GM21390 (cell line): ENCODE data around the gene SLC6A3.
"Not testable (repeated sequence)": the region's sequence is repeated elsewhere in the genome, so short reads cannot be mapped to it uniquely, and the experiment has no call there.

ENCODE experiments used
- ATAC-seq: cut with Tn5 transposase; IDR thresholded peaks from one replicate; pipeline ENCODE4 v1.9.1; 2021; ENCODE audit not compliant: unreplicated experiment

The SLC6A3 gene

DNA sequence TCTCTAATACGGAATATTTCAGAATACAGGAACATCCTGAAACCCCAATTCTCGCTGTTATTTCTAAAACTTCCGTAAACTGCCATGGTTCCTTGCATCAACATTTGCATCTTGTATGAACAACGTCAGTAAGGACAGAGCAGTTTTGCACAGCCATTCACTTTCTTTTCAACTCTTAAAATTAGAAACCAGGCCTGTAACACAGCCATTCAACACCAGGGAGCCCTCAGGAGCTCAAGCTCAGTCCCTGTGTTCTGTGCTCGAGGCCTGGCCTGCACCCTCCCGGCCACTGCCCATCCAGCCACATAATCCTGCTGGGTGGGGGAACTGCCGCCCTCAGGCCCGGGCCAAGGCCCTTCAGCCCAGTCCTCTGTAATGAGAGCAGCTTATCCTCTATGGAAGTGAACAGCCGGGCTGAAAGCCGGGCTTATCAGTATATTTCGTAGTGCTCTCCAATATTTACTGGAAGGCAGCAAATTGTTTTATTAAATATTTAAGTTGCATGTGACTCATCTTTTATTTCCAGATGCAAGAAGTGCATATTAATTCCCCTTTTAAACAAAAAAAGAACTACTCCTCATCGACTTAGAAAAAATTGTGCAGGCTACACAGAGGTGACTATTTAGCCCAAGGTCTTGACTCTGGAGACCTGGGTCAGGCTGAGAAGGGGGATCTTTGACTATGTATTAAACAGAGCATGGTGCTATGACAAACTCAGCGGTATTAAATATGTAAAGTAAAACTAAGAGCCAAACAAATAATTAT, 33.2 kb upstream of the SLC6A3 start:
- ATAC-seq, result no peak

DNA sequence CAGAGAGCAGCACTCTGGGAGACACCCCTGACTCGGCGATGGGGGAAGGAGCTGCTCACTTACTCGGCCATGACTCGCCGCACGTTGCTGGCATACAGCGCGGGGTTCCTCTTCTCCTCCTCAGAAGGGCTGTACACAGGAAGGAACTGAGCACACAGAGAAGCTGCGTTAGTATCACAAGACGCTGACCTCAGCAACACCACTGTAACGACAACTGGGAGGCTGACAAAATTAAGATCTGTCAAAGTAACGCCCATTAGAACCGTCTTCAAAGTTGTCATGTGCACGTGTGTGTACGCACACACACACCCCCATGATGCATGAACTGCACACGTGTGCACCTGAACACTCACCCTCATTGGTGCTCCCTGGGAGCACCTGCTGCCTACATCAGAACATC, 32.1 kb upstream of the SLC6A3 start:
- no peak for ATAC-seq

DNA sequence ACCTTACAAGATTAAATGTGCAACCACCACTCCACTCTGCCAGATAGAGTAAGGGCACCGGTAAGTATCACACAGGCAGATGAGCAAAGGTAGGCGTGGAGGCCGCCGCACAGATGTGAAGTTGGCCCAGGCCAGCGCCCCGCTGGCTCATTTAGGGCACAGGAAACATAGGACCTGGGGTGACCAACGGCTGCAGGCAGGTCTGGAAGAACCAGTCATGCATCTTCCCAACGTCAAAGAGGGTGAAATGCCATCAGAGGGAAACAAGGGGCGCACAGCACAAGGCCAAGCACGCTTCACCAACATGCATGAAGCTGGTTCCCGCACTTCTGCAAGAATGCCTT, 31.7 kb upstream of the SLC6A3 start:
- ATAC-seq, result no peak

DNA sequence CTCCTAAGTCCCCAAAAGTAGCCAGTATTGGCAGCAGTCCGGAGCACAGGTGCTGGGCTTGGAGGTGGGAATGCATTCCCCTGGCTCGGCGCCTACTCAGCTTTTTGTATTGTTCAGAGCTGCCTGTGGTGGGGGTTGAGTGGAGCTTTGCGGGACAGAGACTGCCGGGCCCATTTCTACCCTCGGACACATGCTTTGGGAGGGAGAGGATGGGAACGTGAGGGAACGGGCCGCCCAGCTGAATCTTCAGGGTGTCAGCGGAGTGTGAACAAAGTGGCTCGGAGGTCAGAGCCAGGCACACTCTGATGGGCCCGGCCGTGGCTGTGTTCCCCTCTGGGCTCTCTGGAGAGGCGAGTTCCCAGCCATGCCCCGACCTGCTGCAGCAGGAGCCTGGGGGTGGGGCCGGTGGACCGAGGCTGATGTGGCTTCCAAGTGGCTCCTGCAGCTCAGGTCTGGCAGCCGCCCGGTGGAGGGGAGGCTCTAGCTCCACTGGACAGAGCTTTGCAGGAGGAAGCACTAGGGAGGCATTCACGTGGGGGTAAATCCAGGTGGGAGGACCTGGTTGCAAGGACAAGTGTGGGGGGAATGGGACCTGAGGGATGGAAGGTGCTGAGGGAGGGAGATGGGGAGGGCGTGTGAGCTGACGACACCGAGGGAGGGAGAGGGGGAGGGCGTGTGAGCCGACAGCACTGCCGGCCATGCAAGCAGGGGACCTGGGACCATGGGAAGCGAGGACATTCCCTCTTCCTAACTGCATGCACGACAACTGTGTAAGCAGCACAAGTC, 31.1 kb upstream of the SLC6A3 start:
- no peak for ATAC-seq

DNA sequence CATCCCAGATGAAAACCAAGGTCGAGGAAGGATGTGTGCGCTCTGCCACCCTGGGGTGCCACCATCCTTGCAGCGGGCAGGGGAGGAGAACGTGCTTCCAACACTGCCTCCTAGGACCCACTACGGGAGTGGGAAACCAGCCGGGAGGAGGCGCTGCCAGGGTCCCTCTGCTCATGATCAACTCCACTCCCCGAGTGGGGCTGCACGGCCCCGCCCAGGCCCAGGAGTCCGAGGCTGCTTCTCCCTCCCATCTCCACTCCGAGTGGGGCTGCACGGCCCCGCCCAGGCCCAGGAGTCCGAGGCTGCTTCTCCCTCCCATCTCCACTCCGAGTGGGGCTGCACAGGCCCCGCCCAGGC, 30.3 kb upstream of the SLC6A3 start:
- not testable (repeated sequence) for ATAC-seq

DNA sequence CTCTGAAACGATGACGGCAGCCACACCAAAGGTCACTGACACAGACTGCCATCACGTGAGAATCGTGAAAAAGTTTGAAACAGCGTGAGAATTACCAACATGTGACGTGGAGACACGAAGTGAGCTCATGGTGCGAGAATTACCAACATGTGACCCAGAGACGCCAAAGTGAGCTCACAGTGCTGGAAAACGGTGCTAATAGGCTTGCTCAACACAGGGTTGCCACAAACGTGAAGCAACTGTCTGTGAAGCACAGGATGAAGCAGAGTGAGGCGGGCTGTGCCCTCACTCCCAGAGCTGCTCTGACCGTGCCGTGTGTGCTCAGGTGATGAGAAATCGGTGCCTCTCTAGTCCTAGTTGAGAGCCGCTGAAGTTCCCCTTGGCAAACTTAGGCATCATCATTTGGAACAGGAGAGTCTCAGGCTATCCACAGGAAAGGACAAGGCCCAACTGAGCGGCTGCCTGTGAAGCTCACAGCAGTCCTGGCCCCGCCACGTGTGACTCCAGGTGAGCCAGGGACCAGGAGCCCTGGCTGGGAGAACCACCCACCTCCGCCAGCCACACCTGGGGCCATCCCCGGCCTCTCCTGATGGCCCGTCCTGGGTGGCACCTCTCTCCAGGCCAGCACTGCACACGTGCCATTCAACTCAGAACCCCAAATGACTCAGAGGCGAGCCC, 29.8 kb upstream of the SLC6A3 start:
- no peak for ATAC-seq

DNA sequence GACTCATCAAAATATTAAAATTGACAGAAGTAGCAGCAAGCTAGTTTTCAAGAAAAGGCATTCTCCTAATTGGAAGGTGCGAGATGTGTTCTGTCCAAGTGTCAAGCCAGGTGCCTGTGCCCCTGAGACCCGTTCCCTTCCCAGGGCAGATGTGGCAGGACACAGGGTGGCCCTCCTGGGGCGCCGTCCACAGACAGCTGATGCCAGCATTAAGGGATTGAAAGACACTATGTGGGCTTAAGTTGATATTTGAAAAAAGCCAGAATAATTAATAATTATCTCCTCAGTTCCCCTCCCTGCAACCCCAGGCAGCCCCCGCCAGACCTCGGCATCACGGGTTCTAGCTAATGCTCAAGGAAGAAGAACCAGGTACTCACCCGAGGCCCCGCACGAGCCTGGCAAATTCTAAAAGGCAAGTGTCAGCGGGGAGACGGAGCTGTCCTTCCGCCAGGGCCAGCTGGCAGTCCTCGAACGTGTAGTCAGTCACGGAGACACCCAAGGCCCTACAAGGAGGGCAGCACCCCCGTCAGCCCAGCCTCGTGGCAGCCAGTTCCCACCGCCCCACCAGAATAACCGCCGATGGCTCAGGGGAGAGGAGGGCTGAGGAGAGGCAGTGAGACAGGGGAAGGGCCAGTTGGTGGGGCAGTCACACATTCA, 29.1 kb upstream of the SLC6A3 start:
- no peak for ATAC-seq

DNA sequence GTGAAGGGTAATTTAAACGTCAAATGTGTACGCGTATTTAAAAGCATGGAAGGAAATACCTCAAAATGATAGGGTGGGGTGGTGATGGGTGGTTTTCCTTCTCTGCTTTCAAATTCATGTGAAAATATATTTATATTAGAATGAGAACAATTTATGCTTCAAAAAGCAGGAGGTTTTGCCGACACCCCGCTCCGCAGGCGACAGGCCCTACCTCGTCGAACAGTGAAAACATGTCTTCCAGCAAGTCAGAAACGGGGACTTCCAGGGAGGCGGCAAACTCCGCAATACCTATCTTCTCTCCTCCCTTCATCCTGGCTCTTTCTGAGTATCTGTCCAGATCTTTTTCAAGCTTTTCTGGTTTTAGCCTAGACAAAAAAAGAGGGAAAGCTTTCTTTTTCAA, 28.5 kb upstream of the SLC6A3 start:
- ATAC-seq, result no peak

DNA sequence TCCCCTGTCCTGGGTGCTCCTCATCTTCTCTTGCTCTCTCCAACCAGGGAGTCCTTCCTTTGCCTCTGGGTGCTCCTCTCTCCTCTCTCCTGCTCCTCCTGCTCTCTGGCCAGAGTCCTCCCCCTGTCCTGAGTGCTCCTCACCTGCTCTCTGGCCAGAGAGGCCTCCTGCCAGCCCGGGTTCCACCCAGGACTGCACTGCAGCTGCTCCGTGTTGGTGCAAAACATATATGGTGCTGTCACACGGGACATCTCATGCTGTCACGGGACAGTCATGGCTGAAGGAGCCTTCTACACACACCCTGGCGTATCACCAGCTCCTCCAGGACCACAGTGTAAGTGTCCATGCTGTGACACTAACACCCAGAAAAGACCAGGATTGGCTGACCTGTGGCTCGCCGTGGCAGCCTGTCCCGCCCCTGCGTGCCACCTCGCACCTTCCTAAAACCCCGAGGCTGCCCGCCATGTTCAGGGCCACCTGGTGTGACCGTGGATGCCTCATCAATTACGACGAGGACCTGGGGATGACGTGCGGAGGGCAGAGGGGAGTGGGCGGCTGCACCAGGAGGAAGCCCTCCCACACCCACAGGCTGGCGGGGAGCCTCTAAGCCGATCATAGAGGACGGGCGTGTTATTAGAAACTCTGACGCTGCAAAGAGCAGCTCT, 27.9 kb upstream of the SLC6A3 start:
- no peak for ATAC-seq

DNA sequence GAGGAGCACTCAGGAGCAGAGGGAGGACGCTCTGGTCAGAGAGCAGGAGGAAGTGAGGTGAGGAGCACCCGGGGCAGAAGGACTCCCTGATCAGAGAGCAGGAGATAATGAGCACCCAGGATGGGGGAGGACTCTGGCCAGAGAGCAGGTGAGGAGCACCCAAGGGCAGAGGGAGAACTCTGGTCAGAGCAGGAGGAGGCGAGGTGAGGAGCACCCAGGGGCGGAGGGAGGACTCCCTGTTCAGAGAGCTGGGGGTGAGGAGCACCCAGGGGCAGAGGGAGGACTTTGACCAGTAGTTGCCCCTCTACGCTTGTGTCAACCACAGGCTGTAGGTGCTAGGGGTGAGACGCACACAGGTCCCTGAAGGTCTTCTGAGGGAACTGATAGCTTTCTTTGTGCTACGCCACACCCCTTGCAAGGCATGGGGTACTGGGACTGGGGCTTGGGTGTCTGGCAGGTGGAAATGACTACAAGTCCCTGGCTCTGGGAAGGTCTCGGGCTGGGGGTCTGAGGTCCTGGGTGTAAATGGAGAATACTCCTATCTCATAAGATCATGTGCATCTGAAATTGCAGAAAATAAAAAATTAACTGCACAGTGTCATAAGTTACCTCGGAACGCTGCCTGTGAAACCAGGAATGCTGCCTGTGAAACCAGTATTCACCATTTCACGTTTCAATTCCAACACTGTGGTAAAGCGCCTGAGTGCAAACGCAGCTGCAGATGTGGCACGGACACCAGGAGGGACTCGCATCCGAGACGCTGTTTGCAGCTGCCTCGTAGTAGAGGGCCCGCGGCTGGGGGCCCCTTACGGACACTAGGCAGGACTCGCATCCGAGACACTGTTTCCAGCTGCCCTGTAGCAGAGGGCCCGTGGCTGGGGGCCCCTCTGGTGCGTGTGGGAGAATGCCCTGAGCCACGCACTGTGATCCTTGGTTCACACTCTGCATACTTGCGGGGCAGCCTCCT, 27.0 kb upstream of the SLC6A3 start:
- no peak for ATAC-seq

DNA sequence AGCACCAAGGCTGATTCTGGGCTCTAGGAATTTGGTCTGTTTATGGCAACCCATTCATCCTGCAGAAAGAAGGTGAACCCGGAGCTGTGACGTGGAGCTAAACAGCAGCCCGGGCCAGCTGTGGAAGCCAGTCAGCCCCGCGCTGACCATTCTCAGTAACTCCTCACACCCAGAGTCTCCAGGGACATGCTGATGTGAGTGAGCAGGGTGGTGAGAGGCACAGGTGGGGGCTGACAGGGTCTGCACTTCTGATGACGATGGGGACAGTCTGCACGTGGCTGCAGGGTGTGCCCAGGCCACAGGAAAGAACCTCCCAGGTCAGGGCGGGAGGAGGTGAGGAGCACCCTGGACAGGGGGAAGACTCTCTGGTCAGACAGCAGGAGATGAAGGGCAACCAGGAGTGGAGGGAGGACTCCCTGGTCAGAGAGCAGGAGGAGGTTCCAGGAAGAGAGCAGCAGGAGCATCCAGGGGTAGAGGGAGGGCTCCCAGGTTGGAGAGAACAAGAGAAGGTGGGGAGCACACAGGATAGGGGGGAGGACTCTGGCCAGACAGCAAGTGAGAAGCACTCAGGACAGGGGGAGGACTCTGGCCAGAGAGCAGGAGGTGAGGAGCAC, 26.1 kb upstream of the SLC6A3 start:
- no peak for ATAC-seq

DNA sequence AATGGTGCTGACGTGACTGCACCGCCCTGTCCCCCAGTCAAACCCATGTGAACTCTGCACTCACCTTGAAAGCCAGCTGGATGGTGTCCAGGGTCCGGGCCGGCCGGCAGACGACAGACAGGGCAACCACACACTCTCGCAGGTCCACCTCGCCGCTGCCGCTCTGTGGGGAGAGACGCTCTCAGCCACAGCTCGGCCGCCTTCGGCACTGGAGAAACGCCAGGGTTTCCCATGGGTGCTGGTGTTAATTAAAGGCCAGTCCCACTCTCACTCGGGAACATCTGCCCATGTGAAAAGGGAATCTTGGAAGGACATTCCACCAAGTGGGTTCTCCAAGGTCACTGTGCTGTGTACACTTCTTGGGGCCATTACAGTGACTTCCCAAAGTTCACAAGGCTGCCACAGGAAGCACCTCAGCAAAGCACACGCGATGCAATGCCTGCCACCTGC, 25.5 kb upstream of the SLC6A3 start:
- no peak for ATAC-seq

DNA sequence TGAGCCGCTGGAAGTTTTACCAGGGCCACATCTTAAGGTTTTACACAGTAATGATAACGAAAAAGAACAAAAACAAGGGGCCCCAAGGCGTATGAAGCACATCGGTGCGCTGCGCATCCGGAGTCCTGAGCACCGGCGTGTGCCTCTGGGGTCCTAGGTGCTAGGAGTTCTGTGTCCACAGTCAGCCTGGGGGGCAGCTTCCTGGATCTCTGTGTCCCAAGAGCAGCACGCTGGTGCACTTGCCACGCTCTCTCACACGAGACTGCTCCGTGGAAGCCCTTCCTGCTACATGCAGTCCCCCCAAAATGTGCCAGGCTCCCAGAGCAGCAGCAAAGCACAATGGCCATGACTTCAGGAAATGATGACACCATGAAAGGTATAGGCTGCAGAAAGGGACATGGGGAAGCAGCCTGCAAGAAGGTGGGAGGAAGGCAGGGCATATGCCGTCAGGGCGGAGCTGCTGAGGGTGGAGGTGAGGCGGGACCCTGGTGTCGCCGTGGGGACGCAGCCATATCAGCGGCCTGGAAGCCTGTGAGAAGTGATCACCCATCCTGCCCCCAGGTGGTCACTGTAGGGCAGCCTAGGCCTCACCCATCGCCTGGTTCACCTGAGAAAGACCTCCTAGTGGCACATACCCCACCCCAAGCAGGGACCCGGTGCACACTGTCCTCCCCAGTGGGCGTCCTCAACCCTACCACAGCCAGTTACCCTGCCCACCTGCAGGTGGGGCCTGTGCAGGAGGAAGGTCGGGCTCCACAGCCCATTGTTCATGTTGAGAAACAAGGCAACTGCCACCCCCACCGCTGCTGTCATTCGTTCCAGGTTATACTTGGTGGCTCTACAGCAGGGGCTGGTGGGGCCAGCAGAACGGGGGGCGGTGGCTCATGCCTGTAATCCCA, 23.6 kb upstream of the SLC6A3 start:
- ATAC-seq, result no peak

DNA sequence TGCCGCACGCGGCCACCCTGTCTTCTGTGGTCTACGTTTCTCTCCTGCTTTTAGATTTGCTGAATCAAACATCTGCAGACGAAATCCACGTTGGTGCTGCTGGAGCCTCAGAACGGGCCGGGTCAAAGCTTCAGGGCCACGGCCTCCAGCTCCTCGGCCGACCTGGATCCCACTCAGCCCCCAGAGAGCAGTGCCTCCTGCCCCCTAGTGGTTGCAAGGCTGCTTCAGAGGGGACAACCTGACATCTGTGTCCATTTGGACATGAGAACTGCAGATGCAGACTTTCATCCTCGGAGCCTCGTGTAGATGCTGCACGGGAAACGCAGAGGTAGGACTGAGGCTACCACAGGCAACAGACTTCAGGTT, 23.0 kb upstream of the SLC6A3 start:
- no peak for ATAC-seq

DNA sequence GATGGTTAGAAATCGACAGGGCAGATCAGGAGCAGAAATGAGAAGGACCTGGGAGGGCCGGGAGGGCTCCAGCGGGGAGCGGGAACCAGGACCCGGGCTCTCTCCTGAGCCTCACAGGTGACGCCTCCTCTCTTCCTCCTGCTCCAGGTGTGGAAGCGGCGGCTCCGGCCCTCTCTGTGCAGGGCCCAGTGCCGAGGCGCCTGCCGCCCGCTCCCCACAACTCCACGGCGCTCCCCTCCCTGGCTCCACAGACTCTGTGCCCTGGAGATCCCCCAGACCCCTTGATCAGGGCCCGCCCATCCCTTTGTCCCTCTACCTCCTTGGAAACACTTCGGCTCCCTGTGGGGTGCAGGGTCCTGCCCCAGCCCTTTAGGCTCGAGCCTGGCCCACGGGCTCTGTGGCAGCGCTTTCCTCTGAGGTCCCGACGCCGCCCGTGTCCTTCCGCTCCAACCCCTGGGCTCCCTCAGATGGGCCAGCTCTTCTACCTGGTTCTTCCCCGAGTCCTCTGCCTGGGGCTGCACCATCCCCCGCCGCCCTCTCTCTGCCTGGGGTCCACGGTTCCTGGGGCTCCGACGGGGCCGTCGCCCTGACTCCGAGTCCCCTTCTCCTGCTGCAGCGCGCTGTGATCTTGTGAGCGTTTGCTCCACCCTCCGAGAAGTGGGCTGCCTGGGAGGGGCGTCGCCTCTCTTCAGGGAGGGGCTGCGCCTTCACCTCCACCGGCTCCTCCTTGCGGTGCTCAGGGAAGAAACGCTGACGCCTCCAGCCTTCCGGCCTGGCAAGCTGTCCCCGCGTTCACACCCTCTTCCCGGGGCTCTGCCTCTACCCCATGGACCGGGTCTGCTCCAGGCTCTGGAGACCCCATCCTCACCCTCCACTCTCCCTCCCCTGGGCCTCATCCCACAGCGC, 22.4 kb upstream of the SLC6A3 start:
- no peak for ATAC-seq

DNA sequence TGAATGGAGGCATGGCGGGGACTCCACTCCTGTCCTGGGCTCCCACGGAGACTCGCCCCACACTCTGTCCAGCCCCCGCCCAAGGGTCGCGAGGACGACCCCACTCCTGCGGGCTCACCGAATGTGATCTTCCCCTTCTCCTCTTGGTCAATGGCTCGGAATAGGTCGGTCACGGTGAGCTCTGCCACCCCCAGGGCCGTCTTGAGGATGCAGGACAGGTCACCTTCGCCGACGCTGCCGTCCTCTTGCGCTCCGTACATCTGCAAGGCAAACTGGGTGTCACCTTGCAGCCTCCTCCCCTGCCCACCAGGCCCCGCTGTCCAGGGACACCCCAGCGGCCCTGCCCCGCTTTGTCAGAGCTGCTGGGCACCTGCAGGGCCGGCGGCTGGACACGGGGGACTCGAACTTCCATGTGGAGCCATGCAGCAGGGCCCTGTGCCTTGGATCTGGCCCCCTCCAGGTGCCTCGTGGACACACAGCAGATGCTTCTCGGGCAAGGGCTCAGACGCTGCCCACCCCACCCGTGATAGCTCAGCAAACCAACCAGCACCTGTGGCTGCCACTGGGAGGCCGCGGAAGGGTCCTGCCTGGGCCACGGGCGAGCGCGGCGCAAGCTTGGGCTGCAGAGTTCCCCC, 21.5 kb upstream of the SLC6A3 start:
- ATAC-seq, result no peak

DNA sequence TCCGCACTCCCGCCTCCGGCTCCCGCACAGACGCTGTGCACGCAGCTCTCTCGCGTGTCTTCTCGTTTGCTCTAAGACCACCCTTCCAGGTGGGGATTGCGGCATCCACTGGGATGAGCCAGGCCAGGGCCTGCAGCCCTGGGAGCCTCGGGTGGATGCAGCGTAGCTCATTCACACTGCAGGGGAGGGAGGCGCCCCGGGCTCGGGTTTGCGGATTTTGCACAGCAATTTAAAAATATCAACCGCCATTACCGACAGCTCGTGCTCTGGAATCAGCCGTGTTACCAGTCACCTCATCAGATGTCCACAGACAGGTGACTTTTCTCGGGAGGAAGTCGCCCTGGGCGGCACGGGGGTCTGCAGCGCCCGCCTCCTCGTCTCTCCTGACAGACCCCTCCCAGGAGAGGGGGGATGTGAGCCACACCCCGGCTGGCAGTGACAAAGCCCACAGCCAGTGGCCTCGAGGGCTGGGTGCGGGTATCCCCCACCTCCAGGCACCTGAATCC, 20.8 kb upstream of the SLC6A3 start:
- no peak for ATAC-seq
